ENCODE results near the gene PPP1R12B.
"Not testable (repeated sequence)": the region's sequence is repeated elsewhere in the genome, so short reads cannot be mapped to it uniquely, and the experiment has no call there.

Gene PPP1R12B

DNA sequence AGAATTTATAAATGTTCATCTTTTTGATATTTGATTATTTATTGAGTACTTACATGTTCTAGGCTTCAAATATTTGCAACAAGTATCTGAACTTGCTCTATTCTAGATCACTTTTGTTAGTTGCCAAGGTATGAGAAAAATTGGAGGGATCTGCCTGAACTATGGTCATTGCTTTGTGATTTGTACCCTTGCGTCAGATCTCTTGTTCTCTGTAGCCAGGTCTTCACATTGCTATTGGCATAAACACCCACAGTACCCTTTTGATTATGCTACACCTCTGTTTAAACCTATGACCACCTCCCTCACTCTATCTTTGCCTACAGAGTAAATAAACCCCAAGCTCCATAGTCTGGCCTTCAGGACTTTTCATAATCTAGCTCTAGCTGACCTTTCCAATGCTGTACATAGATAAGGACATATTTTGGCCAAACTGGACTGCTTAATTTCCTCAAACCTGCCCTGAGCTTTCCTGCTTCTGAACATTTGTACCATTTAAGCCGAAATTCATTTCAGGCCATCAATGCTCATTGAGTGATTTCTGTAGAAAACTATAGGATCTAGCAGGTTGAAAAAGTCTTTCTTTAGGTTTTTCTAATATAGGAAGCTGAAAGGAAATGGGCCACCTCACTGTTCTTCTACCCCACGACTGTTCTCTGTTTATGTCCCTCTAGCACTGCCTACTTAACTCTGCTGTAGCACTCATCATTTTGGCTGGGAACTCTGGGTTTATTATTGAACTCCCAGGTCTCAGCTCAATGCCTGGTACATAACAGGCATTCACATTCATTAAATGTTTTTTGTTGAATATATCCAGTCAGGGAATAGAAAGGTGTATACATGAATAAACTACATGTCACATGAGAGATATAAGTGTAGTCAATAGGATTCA is 84.9 kb downstream of the PPP1R12B start:
- no peaks in the 10 kb centered on the region for H3K4me1 ChIP-seq (ENCODE audit: insufficient read depth, poor library complexity, severe bottlenecking)
- H3K27ac ChIP-seq (ENCODE audit: poor library complexity, severe bottlenecking) = no peak overlapping the region
- no peak for DNase-seq (ENCODE audit: low spot score)
- no peaks in the 10 kb centered on the region for H3K27me3 ChIP-seq (ENCODE audit: insufficient read depth, poor library complexity, severe bottlenecking)
- no peak for ATAC-seq (ENCODE audit: low read depth)
- H3K9me3 ChIP-seq (ENCODE audit: severe bottlenecking) = no peaks in the 10 kb centered on the region
- TF ChIP-seq, protein P1, sequence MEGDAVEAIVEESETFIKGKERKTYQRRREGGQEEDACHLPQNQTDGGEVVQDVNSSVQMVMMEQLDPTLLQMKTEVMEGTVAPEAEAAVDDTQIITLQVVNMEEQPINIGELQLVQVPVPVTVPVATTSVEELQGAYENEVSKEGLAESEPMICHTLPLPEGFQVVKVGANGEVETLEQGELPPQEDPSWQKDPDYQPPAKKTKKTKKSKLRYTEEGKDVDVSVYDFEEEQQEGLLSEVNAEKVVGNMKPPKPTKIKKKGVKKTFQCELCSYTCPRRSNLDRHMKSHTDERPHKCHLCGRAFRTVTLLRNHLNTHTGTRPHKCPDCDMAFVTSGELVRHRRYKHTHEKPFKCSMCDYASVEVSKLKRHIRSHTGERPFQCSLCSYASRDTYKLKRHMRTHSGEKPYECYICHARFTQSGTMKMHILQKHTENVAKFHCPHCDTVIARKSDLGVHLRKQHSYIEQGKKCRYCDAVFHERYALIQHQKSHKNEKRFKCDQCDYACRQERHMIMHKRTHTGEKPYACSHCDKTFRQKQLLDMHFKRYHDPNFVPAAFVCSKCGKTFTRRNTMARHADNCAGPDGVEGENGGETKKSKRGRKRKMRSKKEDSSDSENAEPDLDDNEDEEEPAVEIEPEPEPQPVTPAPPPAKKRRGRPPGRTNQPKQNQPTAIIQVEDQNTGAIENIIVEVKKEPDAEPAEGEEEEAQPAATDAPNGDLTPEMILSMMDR (IDR thresholded peaks at IDR 0.05; ENCODE audit: poor library complexity, severe bottlenecking) = no peak
- H3K4me3 ChIP-seq (ENCODE audit: severe bottlenecking) = no peak overlapping the region
- peaks cover 17% of the 10 kb centered on the region; the same call in 1 of the 2 replicates for H3K36me3 ChIP-seq (ENCODE audit: low read depth)

DNA sequence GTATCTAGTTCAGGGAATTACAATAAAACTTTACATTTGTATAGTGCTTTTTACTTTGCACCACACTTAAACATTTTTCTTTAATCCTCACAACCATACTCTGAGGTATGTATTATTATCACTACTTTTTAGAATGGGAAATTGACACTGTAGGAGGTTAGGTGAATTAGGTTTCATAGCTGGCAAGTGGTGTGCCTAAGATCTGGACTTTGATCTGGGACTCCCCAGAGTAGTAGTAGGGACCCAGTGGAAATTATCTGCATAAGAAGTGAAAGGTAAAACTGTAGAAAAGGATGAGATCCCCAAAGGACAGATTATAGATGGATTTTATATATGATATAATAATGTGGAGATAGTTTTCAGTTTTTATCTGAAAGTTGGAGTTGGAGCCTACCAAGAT is 85.6 kb downstream of the PPP1R12B start:
- Histone ChIP-seq H3K9me3 (ENCODE audit: severe bottlenecking) (no peaks in the 10 kb centered on the region), H3K36me3 (ENCODE audit: low read depth) (peaks cover 17% of the 10 kb centered on the region; the same call in 1 of the 2 replicates), H3K4me1 (ENCODE audit: insufficient read depth, poor library complexity, severe bottlenecking) (no peaks in the 10 kb centered on the region), H3K27me3 (ENCODE audit: insufficient read depth, poor library complexity, severe bottlenecking) (no peaks in the 10 kb centered on the region), H3K27ac (ENCODE audit: poor library complexity, severe bottlenecking) (no peak overlapping the region), H3K4me3 (ENCODE audit: severe bottlenecking) (no peak overlapping the region)
- DNase-seq (ENCODE audit: low spot score) (no peak), ATAC-seq (ENCODE audit: low read depth) (no peak)
- TF ChIP-seq, protein P1 (IDR thresholded peaks at IDR 0.05; ENCODE audit: poor library complexity, severe bottlenecking) = no peak

DNA sequence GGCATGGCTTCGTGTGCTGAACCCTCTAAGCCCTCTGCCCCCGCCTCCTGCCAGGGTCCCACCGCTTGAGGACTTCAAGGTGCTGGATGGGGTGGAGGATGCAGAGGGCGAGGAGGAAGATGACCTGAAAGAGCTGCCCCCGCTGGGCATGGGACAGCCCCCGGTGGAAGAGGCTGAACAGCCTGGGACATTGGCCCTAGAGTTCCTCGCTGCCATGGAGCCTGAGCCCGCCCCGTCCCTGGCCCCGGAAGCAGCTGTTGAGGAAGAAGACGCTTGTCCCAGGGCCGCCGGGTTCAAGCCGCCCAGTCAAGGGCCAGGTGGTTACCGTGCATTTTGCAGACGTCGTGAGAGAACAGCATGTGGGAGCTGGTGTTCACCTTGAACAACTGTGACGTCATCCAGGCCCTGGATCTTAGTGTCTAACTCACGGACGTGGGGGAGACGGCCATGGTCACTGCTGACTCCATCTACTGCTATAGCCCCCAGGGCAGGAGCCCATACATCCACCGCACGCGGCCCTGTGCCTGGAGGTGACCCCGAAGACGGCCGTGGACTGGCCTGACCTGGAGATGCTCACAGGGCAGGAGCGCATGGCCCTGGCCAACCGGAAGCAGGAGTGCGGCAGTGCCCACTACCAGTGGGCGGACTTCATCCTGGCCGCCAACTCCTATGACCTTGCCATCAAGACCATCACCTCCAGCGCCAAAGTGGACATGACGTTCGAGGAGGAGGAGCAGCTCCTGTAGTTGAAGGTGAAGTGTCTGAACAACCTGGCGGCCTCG is 90.1 kb downstream of the PPP1R12B start:
- H3K36me3 ChIP-seq (ENCODE audit: low read depth) = peaks cover 14% of the 10 kb centered on the region; the same call in 1 of the 2 replicates
- ATAC-seq (ENCODE audit: low read depth) = no peak

DNA sequence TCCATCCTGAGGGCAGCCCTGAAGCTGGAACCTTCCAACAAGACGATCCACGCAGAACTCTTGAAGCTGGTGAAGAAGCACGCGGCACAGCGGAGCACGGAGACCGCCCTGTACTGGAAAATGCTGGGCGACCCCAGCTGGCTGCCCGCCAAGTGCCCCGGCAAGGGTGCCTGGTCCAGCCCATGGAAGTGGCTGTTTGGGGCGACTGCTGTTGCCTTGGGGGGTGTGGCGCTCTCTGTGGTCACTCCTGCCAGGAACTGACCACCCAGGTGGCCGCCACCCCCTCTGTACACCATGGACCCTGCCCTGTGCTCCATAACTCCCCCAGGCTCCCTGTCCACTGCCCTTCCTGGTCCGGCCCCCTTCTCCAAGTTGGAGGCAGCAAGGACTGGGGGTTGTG is 90.8 kb downstream of the PPP1R12B start:
- Histone ChIP-seq H3K27ac (ENCODE audit: poor library complexity, severe bottlenecking) (no peak overlapping the region), H3K4me3 (ENCODE audit: severe bottlenecking) (no peak overlapping the region), H3K36me3 (ENCODE audit: low read depth) (0 out of 2 replicates have a peak, but pooled peaks cover 9% of the 10 kb centered on the region), H3K4me1 (ENCODE audit: insufficient read depth, poor library complexity, severe bottlenecking) (no peaks in the 10 kb centered on the region), H3K27me3 (ENCODE audit: insufficient read depth, poor library complexity, severe bottlenecking) (no peaks in the 10 kb centered on the region), H3K9me3 (ENCODE audit: severe bottlenecking) (no peaks in the 10 kb centered on the region)
- DNase-seq (ENCODE audit: low spot score) (peak; percentile 43), ATAC-seq (ENCODE audit: low read depth) (no peak)
- TF ChIP-seq, protein P1 (IDR thresholded peaks at IDR 0.05; ENCODE audit: poor library complexity, severe bottlenecking) = no peak

More for the DNA sequence above, 90.1 kb downstream of the PPP1R12B start:
- Histone ChIP-seq H3K27ac (ENCODE audit: poor library complexity, severe bottlenecking) (no peak overlapping the region), H3K9me3 (ENCODE audit: severe bottlenecking) (no peaks in the 10 kb centered on the region), H3K4me3 (ENCODE audit: severe bottlenecking) (no peak overlapping the region), H3K4me1 (ENCODE audit: insufficient read depth, poor library complexity, severe bottlenecking) (no peaks in the 10 kb centered on the region), H3K27me3 (ENCODE audit: insufficient read depth, poor library complexity, severe bottlenecking) (no peaks in the 10 kb centered on the region)
- TF ChIP-seq, protein P1 (IDR thresholded peaks at IDR 0.05; ENCODE audit: poor library complexity, severe bottlenecking) = no peak
- DNase-seq (ENCODE audit: low spot score) = peak; percentile 42

DNA sequence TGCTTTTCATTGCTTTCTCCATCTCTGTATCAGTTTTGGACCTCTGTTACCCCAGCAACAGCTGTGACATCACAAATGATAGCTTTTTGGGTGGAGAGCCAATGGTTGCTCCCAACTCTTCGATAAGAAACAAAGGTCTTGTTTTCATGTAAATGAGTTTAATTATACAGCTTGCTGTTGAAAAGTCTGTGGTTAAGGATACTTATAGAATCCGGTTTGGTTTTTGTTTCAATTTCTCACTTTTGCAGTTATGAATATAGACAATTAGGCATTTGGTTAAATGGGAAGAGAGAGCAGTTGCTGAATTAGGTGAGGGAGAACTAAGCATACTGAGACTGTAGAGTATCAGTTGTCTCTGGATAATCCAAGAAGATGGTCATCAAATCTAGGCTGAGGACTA is 99.6 kb downstream of the PPP1R12B start:
- H3K36me3 ChIP-seq (ENCODE audit: low read depth); ATAC-seq (ENCODE audit: low read depth); H3K27ac ChIP-seq (ENCODE audit: poor library complexity, severe bottlenecking); DNase-seq (ENCODE audit: low spot score); H3K4me1 ChIP-seq (ENCODE audit: insufficient read depth, poor library complexity, severe bottlenecking); H3K4me3 ChIP-seq (ENCODE audit: severe bottlenecking); H3K27me3 ChIP-seq (ENCODE audit: insufficient read depth, poor library complexity, severe bottlenecking); H3K9me3 ChIP-seq (ENCODE audit: severe bottlenecking): not testable (repeated sequence)

DNA sequence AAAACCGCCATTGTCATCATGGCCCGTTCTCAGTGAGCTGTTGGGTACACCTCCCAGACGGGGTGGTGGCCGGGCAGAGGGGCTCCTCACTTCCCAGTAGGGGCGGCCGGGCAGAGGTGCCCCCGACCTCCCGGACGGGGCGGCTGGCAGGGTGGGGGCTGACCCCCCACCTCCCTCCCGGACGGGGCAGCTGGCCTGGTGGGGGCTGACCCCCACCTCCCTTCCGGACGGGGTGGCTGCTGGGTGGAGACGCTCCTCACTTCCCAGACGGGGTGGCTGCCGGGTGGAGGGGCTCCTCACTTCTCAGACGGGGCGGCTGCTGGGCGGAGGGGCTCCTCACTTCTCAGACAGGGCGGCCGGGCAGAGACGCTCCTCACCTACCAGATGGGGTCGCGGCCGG is 103.1 kb downstream of the PPP1R12B start:
- not testable (repeated sequence) for H3K27me3 ChIP-seq (ENCODE audit: insufficient read depth, poor library complexity, severe bottlenecking); DNase-seq (ENCODE audit: low spot score); H3K36me3 ChIP-seq (ENCODE audit: low read depth); ATAC-seq (ENCODE audit: low read depth); H3K4me3 ChIP-seq (ENCODE audit: severe bottlenecking); H3K9me3 ChIP-seq (ENCODE audit: severe bottlenecking); H3K27ac ChIP-seq (ENCODE audit: poor library complexity, severe bottlenecking)
- H3K4me1 ChIP-seq (ENCODE audit: insufficient read depth, poor library complexity, severe bottlenecking) = peaks cover 11% of the 10 kb centered on the region

Data from RWPE2 (cell line).